Mammary epithelial cell (primary cell): Measurements from ENCODE around the gene GFOD1.

Experiments
- EZH2 ChIP-seq: IDR thresholded peaks from 2 replicates; pipeline ENCODE4 v1.6.1; 2012; ENCODE audit warnings: low read length, inconsistent platforms, borderline replicate concordance
- TF ChIP-seq, protein P1 (sequence below), 2 donors: IDR thresholded peaks in 1 of 2; conservative IDR thresholded peaks in 1 of 2; 2 replicates each; pipeline ENCODE4 v1.5.1; 2011 to 2012; ENCODE audit warnings: inconsistent platforms in 2 of 2, low read length in 2 of 2, mild to moderate bottlenecking in 2 of 2, control low read depth in 1 of 2, low read depth in 1 of 2; ENCODE audit not compliant: insufficient read depth in 1 of 2; ENCODE audit errors: extremely low read depth in 1 of 2

DNA sequence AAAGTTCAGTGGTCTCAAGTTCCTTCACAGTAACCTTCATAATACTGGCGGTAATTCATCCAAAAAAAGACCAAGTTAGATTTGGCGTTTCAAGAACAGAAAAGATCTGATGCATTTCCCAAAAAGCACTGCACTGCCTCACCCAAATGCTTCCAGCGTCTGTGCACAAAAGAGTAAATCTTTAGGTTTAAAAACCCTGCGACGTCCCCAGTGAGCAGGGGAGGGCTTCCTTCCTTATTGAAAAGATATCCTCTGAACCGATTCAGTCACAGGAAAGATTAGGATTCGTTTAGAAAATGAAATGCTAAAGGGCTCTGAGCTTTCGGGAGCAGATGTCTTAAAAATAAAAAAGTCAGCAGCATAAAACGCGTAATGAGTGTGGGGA is 159.7 kb downstream of the GFOD1 start:
- TF ChIP-seq, protein P1, sequence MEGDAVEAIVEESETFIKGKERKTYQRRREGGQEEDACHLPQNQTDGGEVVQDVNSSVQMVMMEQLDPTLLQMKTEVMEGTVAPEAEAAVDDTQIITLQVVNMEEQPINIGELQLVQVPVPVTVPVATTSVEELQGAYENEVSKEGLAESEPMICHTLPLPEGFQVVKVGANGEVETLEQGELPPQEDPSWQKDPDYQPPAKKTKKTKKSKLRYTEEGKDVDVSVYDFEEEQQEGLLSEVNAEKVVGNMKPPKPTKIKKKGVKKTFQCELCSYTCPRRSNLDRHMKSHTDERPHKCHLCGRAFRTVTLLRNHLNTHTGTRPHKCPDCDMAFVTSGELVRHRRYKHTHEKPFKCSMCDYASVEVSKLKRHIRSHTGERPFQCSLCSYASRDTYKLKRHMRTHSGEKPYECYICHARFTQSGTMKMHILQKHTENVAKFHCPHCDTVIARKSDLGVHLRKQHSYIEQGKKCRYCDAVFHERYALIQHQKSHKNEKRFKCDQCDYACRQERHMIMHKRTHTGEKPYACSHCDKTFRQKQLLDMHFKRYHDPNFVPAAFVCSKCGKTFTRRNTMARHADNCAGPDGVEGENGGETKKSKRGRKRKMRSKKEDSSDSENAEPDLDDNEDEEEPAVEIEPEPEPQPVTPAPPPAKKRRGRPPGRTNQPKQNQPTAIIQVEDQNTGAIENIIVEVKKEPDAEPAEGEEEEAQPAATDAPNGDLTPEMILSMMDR (conservative IDR thresholded peaks at IDR 0.05 in 1 of 2, IDR thresholded peaks at IDR 0.05 in 1 of 2; ENCODE audit: extremely low read depth in 1 of 2, insufficient read depth in 1 of 2, low read depth in 1 of 2, low read length in 2 of 2) = no peak
- TF ChIP-seq EZH2 = no peak
